Right ventricle myocardium superior (tissue), 1 donor: ENCODE measurements around the gene MICA. TPM values are rescaled to one million over a fixed set of nuclear protein-coding genes. Genes with fewer than 3 reads are reported as not detected.
A peak's percentile ranks its signal among the peaks of the same experiment; 100 is the strongest.
"Not testable (repeated sequence)": the region's sequence is repeated elsewhere in the genome, so short reads cannot be mapped to it uniquely, and the experiment has no call there.

Source experiments
- ATAC-seq: fragments of 200-7000 bp; cut with Tn5 transposase; one replicate; pipeline ENCODE4 v1.9.1; 2020; ENCODE audit warnings: mild to moderate bottlenecking; ENCODE audit not compliant: poor library complexity
- DNase-seq: peaks from one replicate; pipeline ENCODE4 v3.0.0-alpha.2; 2020
- intact Hi-C: fragments of 100-400 bp; cut with DNase I; formaldehyde crosslinking; loops from one replicate; pipeline ENCODE4 v1.11.2; 2022
- long read RNA-seq: library from polyadenylated mRNA; unstranded; transcript quantifications from one replicate; pipeline ENCODE4 v2.0.0, GENCODE V29; 2021
- total RNA-seq: library from RNA; stranded (reverse); fragmentation: NEBNext Ultra II Directional; extraction: Animal tissue kit (Norgen Biotek cat#: 25700); gene quantifications from one replicate; pipeline ENCODE4 v1.2.1, GENCODE V29; 2021
- donor health status: DM: no; HTN: yes; CAD: no; lungs with severe emphysema.

Gene MICA
- 9.2 TPM for total RNA-seq
- long read RNA-seq, partial matches to known transcripts, result 0 of 4 reads
- long read RNA-seq, other reads (novel, unspliced or antisense), result 2 of 4 reads

- DNase-seq (peak; percentile 94), ATAC-seq (peak; percentile 70)
- intact Hi-C loops, result no loop called here
Measured at GRCh38 chr6:31403283-31404060, at the start of gene MICA. TSS of gene MICA (plus strand) at chr6:31403595. CDS start at chr6:31403633, 38 bp downstream.

DNA sequence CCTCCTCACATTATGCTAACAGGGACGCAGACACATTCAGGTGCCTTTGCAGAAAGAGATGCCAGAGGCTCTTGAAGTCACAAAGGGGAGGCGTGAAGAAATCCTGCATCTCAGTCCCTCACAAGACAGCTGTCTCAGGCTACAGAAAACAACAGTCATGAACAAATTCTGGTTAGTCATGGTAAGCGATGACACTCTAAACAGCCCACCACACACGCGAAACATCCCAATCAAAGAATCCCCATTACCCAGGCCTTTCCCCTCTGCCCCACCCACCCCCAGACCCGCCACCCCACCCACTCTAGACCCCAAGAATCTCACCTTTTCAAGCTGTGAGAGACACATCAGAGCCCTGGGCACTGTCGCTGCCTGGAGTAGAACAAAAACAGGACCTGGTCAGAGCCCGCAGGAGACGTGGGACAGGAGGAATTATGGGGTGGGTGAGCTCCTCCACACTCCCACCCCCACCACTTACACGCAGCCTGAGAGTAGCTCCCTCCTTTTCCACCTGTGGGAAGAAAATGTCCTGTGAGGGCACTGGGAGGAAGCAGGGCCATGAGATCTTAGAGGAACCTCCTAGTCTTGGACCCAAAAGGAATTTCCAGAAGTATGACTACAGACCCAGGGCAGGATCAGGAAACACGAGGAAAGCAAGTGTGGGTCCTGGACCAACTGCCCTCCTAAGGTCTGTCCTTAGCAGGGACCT lies 49.1 kb upstream of the MICA start:
- intact Hi-C loops, result loop anchor here (5.0 kb wide), 1 partner anchor 87 kb away; no protein-coding TSS in a partner anchor
- no peak for DNase-seq
- ATAC-seq, result no peak

GRCh38 chr6:31354864-31355582 lies 48.4 kb upstream of the MICA start:
- DNase-seq (no peak), ATAC-seq (no peak)
- intact Hi-C loops, result loop anchor here (5.0 kb wide), 1 partner anchor 88 kb away; no protein-coding TSS in a partner anchor

DNA sequence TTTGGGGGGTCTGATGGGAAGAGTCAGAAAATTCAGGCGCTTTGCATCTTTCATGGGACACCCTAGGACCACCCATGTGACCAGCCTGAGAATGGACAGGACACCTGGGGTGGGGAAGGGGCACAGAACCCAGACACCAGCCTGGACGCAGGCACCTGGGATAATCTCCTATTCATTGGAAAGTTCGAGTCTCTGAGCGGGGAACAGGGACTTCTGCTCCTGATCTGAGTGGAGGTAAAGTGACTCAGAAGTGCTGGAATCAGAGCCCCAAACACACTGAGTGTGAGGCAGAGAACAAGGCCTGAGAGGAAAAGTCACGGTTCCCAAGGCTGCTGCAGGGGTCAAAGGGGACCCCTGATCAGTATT lies 47.8 kb upstream of the MICA start:
- intact Hi-C loops, result no loop called here
- ATAC-seq, result no peak
- DNase-seq, result no peak

DNA sequence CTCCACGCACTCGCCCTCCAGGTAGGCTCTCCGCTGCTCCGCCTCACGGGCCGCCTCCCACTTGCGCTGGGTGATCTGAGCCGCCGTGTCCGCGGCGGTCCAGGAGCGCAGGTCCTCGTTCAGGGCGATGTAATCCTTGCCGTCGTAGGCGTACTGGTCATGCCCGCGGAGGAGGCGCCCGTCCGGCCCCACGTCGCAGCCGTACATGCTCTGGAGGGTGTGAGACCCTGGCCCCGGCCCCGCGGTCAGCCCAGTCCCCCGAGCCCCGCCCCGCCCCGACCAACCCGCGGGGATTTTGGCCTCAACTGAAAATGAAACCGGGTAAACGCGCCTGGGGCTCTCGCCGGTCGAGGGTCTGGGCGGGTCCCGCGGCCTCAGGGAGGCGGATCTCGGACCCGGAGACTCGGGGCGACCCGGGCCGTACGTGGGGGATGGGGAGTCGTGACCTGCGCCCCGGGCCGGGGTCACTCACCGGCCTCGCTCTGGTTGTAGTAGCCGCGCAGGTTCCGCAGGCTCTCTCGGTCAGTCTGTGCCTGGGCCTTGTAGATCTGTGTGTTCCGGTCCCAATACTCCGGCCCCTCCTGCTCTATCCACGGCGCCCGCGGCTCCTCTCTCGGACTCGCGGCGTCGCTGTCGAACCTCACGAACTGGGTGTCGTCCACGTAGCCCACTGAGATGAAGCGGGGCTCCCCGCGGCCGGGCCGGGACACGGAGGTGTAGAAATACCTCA lies 47.0 kb upstream of the MICA start:
- ATAC-seq, result peak; percentile 57
- DNase-seq, result peak; percentile 56
- intact Hi-C loops, result no loop called here

GRCh38 chr6:31356946-31357466 lies 46.4 kb upstream of the MICA start, which contains the start of gene HLA-B:
TSS of gene HLA-B (minus strand) at chr6:31357179. CDS start at chr6:31357158, 21 bp downstream.
- DNase-seq (peak; percentile 76), ATAC-seq (peak; percentile 98)
- intact Hi-C loops, result no loop called here

DNA sequence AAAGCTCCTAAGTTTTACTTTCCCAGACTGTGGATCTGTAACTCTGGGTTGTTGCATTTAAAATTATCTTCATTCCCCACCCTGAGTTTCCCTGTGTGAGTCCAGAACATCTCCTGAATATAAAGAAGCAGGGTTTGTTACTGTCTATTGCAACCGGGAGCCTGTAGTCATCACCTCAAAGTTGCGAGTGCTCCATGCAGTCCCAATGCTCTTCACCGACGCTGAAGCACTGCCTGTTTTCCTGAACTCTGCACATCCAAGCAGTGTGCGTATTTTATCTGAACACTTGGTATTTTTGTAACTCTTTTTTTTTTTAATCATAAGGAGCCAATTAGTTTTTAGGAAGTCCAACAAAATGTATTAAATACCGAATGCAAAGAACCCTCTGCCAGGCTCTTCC lies 45.5 kb upstream of the MICA start:
- intact Hi-C loops, result no loop called here
- no peak for ATAC-seq

GRCh38 chr6:31358302-31358701 lies 45.1 kb upstream of the MICA start:
- DNase-seq (no peak), ATAC-seq (no peak)
- intact Hi-C loops, result no loop called here

More for the DNA sequence above, 45.5 kb upstream of the MICA start:
- no peak for DNase-seq

GRCh38 chr6:31359581-31359980 lies 43.8 kb upstream of the MICA start:
- intact Hi-C loops, result no loop called here
- ATAC-seq (no peak), DNase-seq (no peak)

- intact Hi-C loops, result no loop called here
- DNase-seq (no peak), ATAC-seq (no peak)
Measured at GRCh38 chr6:31362751-31363150, 40.6 kb upstream of the MICA start.

GRCh38 chr6:31363811-31364210 lies 39.6 kb upstream of the MICA start:
- DNase-seq, result no peak
- intact Hi-C loops, result no loop called here
- no peak for ATAC-seq

DNA sequence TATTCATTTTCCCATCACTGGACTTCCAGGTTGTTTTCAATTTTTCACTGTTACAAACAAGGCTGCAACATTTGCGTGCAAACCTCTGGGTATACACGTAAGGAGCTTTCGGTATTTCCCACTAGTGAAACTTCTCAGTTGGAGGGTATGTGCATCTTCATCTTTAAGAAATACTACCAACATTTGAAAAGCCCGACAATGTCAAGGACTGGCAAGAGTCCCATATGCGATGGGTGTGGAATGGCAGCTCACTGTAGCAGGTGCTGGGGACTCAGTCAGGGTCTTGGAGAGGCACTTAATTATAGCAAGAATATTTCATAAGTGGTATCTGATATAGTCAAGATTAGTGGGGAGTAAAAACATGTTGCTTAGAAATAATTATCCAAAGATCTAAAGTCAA lies 37.5 kb upstream of the MICA start:
- no peak for DNase-seq
- no peak for ATAC-seq
- intact Hi-C loops, result loop anchor here (2.0 to 5.0 kb wide), 2 partner anchors 169 to 229 kb away; partner anchors contain the start of gene PSORS1C2

DNA sequence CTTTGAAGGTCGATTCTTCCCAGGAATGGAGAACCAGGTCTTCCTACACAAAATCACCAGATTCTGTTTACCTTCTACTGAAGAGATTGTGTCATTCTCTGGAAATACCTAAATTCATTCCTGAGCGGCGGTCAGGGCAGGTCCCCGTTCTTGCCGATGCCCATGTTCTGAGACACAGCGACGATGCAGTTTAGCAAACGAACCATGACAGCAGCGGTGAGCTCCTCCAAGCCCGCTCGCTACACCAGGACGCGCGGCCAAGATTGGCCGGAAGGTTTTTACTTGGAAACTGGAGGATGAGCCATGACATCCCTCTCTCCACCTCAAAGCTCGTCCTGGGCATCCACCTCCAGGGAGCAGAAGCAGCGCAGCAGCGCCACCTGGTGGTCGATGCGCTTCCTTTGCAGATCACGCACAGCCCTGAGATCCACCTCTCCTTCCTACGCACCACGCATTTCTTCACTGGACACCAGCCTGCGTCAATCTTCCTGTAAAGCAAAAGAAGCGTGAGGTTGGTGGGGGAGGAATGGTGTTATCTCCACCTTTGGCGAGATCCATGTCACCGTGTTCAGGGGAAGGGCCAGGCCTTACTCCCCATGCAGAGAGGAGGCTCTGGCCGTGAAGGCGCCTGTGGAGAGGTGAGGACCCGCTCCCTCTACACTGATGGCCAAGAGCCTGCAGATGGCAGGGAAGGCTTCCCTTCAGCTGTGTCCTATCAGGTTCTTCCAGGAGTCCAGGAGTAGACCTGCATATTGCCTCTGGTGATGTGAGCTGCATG lies 36.5 kb upstream of the MICA start:
- intact Hi-C loops, result loop anchor here (2.0 to 5.0 kb wide), 2 partner anchors 170 to 230 kb away; partner anchors contain the start of gene PSORS1C2

GRCh38 chr6:31368461-31368860 lies 34.9 kb upstream of the MICA start:
- ATAC-seq (no peak), DNase-seq (no peak)
- intact Hi-C loops, result loop anchor here (5.0 kb wide), 1 partner anchor 231 kb away; the partner anchor contains the start of gene PSORS1C2

More for the DNA sequence above, 36.5 kb upstream of the MICA start:
- peak; percentile 95 for DNase-seq
- peak; percentile 100 for ATAC-seq

DNA sequence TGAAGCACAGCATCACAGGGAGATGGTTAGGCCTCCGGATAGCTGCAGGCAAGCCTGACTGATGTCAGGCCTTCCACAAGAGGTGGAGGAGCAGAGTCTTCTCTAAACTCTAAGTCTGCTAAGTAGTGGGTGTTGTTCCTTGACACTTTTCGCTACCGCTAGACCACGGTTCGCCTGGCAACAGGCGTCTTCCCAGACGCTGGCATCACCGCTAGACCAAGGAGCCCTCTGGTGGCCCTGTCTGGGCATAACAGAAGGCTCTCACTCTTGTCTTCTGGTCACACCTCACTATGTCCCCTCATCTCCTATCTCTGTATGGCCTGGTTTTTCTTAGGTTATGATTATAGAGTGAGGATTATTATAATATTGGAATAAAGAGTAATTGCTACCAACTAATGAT lies 29.3 kb upstream of the MICA start:
- intact Hi-C loops, ATAC-seq, DNase-seq: not testable (repeated sequence)

- ATAC-seq, result no peak
- no peak for DNase-seq
- intact Hi-C loops, result no loop called here
Measured at GRCh38 chr6:31375699-31376098, 27.7 kb upstream of the MICA start.

- ATAC-seq (no peak), DNase-seq (no peak)
- intact Hi-C loops, result no loop called here
Measured at GRCh38 chr6:31377029-31377428, 26.4 kb upstream of the MICA start.
